SK-N-MC (cell line): ENCODE results near the gene CHD9.
A peak's percentile ranks its signal among the peaks of the same experiment; 100 is the strongest.

Experiments
- DNase-seq: peaks from one replicate; pipeline ENCODE4 v3.0.0-alpha.2; 2011; ENCODE audit warnings: low read depth, low spot score
- H3K27ac ChIP-seq: fragments of 200-600 bp; sonication (generic); 2 replicates; pipeline ENCODE4 v1.5.1; 2016; ENCODE audit warnings: mixed run types
- H3K36me3 ChIP-seq: fragments of 200-600 bp; sonication (generic); 2 replicates; pipeline ENCODE4 v1.6.1; 2017; ENCODE audit warnings: antibody characterized with exemption, low read length, mixed read lengths; ENCODE audit not compliant: insufficient read depth
- H3K4me3 ChIP-seq: fragments of 200-600 bp; sonication (generic); 2 replicates; pipeline ENCODE4 v1.5.1; 2016
- H3K9ac ChIP-seq: fragments of 200-600 bp; sonication (generic); 2 replicates; pipeline ENCODE4 v1.8.0; 2017; ENCODE audit warnings: mixed run types, mixed read lengths; ENCODE audit not compliant: insufficient read length
- H3K9me3 ChIP-seq: fragments of 200-600 bp; sonication (generic); 2 replicates; pipeline ENCODE4 v1.6.1; 2017; ENCODE audit warnings: low read depth, mild to moderate bottlenecking, antibody characterized with exemption, low read length, moderate library complexity, mixed read lengths
- EZH2 ChIP-seq: fragments of 200-600 bp; sonication (generic); IDR thresholded peaks from one replicate; pipeline ENCODE4 v1.6.1; 2017; ENCODE audit warnings: antibody characterized with exemption
- FOXP2 ChIP-seq: optimal IDR thresholded peaks from 2 replicates; pipeline ENCODE3; 2011; ENCODE audit warnings: mild to moderate bottlenecking, moderate library complexity; ENCODE audit not compliant: insufficient read depth; ENCODE audit errors: extremely low read length, control extremely low read depth
- POLR2AphosphoS5 ChIP-seq: IDR thresholded peaks from 2 replicates; pipeline ENCODE4 v1.6.1; 2012; ENCODE audit warnings: mild to moderate bottlenecking, low read depth, low read length, borderline replicate concordance

CHD9 gene

DNA sequence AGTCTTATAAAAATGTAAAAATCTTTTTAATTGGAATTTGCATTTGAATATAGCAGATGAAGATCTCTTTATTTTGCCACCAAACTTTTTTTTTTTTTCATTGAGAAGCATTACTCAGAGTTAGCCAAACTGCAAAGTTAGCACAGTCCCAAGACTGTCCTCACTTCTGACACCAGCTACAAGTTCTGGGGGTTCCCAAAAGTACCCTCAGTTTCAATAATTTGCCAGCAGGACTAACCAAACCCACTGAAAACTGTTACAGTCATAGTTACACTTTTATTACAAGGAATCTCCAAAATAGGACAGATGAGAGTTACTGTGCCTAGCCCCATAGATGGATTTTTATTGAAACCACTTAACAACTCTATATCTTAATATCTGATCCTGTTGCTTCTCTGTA lies 144.1 kb downstream of the CHD9 start:
- no peak for DNase-seq
- Histone ChIP-seq H3K4me3 (no peak overlapping the region), H3K36me3 (no peaks in the 10 kb centered on the region), H3K9ac (no peak overlapping the region), H3K9me3 (no peaks in the 10 kb centered on the region), H3K27ac (no peak overlapping the region)
- no peak for TF ChIP-seq POLR2AphosphoS5
- TF ChIP-seq FOXP2 = no peak
- no peak for TF ChIP-seq EZH2

DNA sequence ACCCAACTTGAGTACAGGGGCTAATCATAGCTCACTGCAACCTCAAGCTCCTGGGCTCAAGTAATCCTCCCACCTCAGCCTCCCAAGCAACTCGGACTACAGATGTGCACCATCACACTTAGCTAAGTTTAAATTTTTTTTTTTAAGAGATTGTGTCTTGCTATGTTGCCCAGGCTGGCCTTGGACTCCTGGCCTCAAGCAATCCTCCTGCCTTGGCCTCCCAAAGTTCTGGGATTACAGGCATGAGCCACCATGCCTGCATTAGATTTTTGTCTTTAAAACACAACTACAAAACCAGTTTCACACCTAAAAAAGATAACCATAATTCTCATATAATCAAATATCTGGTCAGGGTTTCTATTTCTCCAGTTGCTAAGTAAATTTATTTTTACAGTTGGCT lies 147.1 kb downstream of the CHD9 start:
- no peaks in the 10 kb centered on the region for H3K9me3 ChIP-seq
- DNase-seq = no peak
- H3K27ac ChIP-seq = no peak overlapping the region
- H3K4me3 ChIP-seq = no peak overlapping the region
- TF ChIP-seq FOXP2 (no peak), POLR2AphosphoS5 (no peak), EZH2 (no peak)
- no peaks in the 10 kb centered on the region for H3K36me3 ChIP-seq
- no peak overlapping the region for H3K9ac ChIP-seq

DNA sequence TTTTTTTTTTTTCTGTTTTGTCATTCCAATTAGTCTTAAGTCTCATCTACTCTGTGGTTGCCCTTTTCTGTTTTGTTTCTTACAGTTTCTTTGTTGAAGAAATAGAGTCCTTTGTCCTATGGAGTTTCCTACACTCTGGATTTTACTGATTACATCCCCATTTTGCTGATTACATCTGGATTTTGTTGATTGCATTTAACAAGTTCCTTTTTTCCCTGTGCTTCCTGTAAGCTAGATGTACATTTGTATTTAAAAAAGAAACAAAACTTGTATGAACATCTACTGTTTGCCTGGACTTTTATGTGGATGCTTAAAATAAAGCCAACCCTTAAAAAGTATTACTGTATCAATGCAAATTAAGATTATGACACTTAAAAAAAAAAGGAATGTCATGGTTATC lies 147.6 kb downstream of the CHD9 start:
- Histone ChIP-seq H3K27ac (no peak overlapping the region), H3K9me3 (no peaks in the 10 kb centered on the region), H3K36me3 (no peaks in the 10 kb centered on the region), H3K9ac (no peak overlapping the region), H3K4me3 (no peak overlapping the region)
- no peak for TF ChIP-seq FOXP2
- TF ChIP-seq POLR2AphosphoS5 = no peak
- TF ChIP-seq EZH2 = no peak
- no peak for DNase-seq

DNA sequence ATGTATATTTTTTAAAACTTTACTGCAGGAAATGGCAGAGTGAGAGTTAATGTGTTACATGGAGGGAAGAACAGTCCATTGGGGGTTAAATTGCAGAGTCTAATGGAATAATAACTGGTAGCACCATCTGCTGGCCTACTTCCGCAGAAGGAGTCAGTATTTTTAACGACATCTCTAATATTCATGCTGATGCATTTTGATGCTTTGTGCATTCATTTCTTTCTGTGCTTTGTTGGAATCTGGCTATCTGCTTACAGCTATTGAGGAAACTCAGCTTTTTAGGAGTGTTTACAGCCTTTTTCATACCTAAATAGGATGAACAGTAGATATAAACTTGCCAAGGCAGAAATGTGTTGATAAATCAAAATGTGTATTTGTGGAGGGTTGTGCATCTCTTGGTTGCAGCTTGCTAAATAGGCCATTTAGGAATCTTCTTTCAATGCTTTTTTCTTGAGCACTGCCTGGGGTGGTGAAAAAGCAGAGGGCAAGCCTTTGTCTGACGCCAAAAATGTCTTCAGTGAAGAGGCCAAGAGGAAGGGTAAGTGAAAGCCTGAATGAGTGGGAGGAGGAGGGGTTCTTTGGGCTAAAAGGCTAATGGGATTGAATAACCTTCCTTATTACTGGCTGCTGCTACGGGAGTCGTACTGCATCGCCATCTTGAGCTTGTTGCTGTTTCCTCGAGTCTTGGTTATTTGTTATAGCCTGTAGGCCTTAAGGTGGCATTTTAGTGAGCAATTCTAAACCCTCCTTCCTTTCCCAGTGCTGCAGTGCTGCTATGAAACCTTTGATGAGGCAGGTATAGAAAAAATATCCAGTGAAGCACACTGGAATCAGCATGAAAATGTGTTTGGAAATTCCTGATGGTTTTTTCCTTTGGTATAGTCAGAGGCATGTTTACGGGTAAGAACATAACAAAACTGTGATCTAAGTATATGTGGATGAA lies 153.3 kb downstream of the CHD9 start:
- peak overlapping the region; percentile 97 for H3K27ac ChIP-seq
- TF ChIP-seq EZH2 (no peak), POLR2AphosphoS5 (no peak), FOXP2 (no peak)
- peak overlapping the region; percentile 83 for H3K4me3 ChIP-seq
- no peaks in the 10 kb centered on the region for H3K9me3 ChIP-seq
- peak; percentile 65 for DNase-seq
- peak overlapping the region; percentile 88 for H3K9ac ChIP-seq
- H3K36me3 ChIP-seq = no peaks in the 10 kb centered on the region

DNA sequence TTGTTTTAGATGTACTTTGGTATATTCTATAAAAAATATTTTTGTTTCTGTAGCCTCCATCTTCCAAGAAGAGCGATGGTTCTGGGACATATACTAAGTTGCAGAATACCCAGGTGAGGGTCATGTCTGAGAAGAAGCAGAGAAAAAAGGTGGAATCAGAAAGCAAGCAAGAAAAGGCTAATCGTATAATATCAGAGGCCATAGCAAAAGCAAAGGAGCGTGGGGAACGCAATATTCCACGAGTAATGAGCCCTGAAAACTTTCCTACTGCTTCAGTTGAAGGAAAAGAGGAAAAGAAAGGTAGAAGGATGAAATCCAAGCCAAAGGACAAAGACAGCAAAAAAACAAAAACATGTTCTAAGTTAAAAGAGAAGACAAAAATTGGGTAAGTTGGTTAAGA lies 154.6 kb downstream of the CHD9 start:
- Histone ChIP-seq H3K4me3 (peak overlapping the region; percentile 83), H3K27ac (peak overlapping the region; percentile 97; the same call in 1 of the 2 replicates), H3K9me3 (no peaks in the 10 kb centered on the region), H3K36me3 (no peaks in the 10 kb centered on the region), H3K9ac (peak overlapping the region; percentile 88)
- DNase-seq = no peak
- no peak for TF ChIP-seq POLR2AphosphoS5
- no peak for TF ChIP-seq FOXP2
- TF ChIP-seq EZH2 = no peak

DNA sequence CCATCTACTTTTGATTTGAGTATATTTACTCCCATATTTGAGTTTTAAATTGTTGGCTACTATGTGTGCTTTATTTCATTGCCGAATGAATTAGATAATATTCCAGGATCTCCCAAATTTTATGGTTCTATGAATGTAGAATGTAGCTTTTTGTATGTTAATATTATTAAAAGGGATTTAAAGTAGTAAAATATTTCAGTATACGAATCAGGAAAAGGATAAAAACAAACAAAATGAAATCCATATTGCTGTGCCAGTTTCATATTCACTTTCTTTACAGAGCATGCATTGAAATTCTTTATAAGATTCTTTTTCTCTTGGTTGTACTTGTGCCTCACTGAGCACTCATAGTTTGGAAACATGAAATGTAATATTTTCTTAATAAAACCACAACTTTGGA lies 155.1 kb downstream of the CHD9 start:
- no peaks in the 10 kb centered on the region for H3K9me3 ChIP-seq
- peak overlapping the region; percentile 97; the same call in 1 of the 2 replicates for H3K27ac ChIP-seq
- no peaks in the 10 kb centered on the region for H3K36me3 ChIP-seq
- TF ChIP-seq FOXP2 (no peak), POLR2AphosphoS5 (no peak)
- peak overlapping the region; percentile 88 for H3K9ac ChIP-seq
- DNase-seq = no peak
- H3K4me3 ChIP-seq = peak overlapping the region; percentile 83

- Histone ChIP-seq H3K9ac (peak overlapping the region; percentile 88), H3K4me3 (peak overlapping the region; percentile 83)
Observed at GRCh38 chr16:53211253-53211652, 156.5 kb downstream of the CHD9 start.

DNA sequence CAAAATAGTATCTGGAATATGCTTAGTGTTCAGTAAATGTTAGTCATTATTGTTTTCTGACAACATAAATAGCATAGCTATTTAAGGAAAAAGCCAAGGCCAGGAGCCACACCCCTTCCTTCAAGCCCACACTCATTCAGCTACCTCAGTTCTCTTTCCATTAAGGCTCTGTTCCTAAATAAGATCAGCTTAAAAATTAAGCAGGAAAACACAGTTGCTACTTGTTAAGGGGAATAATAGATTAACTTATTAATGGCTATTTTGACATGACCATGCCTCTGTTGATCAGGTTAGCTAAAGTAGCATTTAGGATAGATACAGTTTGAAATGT lies 158.1 kb downstream of the CHD9 start:
- no peaks in the 10 kb centered on the region for H3K9me3 ChIP-seq
- H3K27ac ChIP-seq = no peak overlapping the region
- TF ChIP-seq EZH2 (no peak), FOXP2 (no peak), POLR2AphosphoS5 (no peak)
- H3K36me3 ChIP-seq = no peaks in the 10 kb centered on the region
- no peak overlapping the region for H3K9ac ChIP-seq
- H3K4me3 ChIP-seq = no peak overlapping the region
- DNase-seq = no peak

More at GRCh38 chr16:53211253-53211652, 156.5 kb downstream of the CHD9 start:
- no peak overlapping the region for H3K27ac ChIP-seq
- no peaks in the 10 kb centered on the region for H3K9me3 ChIP-seq
- no peak for DNase-seq
- H3K36me3 ChIP-seq = no peaks in the 10 kb centered on the region
- TF ChIP-seq FOXP2 = no peak
- no peak for TF ChIP-seq POLR2AphosphoS5
- TF ChIP-seq EZH2 = no peak
